ENCODE data around the gene NMNAT2.

Gene NMNAT2

GRCh38 chr1:183228347-183229220 is 189.6 kb downstream of the NMNAT2 start:
- TF ChIP-seq SIN3A (IDR thresholded peaks at IDR 0.05; ENCODE audit: borderline replicate concordance, insufficient read depth, low read length), result no peak
- TF ChIP-seq REST (IDR thresholded peaks at IDR 0.05; ENCODE audit: insufficient read depth in 1 of 2, low read depth in 2 of 2, low read length in 2 of 2), result no peak
- TF ChIP-seq FOXP2 (optimal IDR thresholded peaks at IDR 0.05; ENCODE audit: borderline replicate concordance, extremely low read depth, extremely low read length, insufficient read depth), result no peak
- no peak for TF ChIP-seq TAF1 (IDR thresholded peaks at IDR 0.05; ENCODE audit: borderline replicate concordance, insufficient read depth, low read length)
- no peak for TF ChIP-seq POLR2AphosphoS5 (IDR thresholded peaks at IDR 0.05; ENCODE audit: low read depth, low read length)

GRCh38 chr1:183227422-183228346 is 190.5 kb downstream of the NMNAT2 start:
- no peak for TF ChIP-seq REST (IDR thresholded peaks at IDR 0.05; ENCODE audit: insufficient read depth in 1 of 2, low read depth in 2 of 2, low read length in 2 of 2)
- no peak for TF ChIP-seq TAF1 (IDR thresholded peaks at IDR 0.05; ENCODE audit: borderline replicate concordance, insufficient read depth, low read length)
- no peak for TF ChIP-seq FOXP2 (optimal IDR thresholded peaks at IDR 0.05; ENCODE audit: borderline replicate concordance, extremely low read depth, extremely low read length, insufficient read depth)
- TF ChIP-seq SIN3A (IDR thresholded peaks at IDR 0.05; ENCODE audit: borderline replicate concordance, insufficient read depth, low read length), result no peak
- no peak for TF ChIP-seq POLR2AphosphoS5 (IDR thresholded peaks at IDR 0.05; ENCODE audit: low read depth, low read length)

DNA sequence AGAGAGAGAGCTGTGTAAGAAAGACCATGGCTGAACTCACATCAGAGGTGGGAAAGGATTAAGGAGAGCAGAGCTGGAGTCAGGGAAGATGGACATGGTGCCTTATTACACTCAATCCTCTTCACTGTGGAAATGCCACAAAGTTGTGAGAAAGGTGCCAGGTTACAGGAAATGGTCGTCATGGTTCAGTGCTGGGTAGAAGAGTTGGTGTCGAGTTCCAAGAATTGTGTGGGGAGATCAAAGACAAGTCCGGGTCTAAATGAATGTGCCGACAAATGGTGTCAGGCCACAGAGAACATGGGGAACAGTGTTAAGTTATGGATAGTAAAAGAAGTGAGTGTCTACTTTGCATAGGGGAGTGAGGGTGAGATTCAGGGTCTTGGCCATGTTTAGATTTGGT is 191.2 kb downstream of the NMNAT2 start:
- TF ChIP-seq SIN3A (IDR thresholded peaks at IDR 0.05; ENCODE audit: borderline replicate concordance, insufficient read depth, low read length), result no peak
- no peak for TF ChIP-seq POLR2AphosphoS5 (IDR thresholded peaks at IDR 0.05; ENCODE audit: low read depth, low read length)
- TF ChIP-seq TAF1 (IDR thresholded peaks at IDR 0.05; ENCODE audit: borderline replicate concordance, insufficient read depth, low read length), result no peak
- TF ChIP-seq FOXP2 (optimal IDR thresholded peaks at IDR 0.05; ENCODE audit: borderline replicate concordance, extremely low read depth, extremely low read length, insufficient read depth), result no peak
- no peak for TF ChIP-seq REST (IDR thresholded peaks at IDR 0.05; ENCODE audit: insufficient read depth in 1 of 2, low read depth in 2 of 2, low read length in 2 of 2)

DNA sequence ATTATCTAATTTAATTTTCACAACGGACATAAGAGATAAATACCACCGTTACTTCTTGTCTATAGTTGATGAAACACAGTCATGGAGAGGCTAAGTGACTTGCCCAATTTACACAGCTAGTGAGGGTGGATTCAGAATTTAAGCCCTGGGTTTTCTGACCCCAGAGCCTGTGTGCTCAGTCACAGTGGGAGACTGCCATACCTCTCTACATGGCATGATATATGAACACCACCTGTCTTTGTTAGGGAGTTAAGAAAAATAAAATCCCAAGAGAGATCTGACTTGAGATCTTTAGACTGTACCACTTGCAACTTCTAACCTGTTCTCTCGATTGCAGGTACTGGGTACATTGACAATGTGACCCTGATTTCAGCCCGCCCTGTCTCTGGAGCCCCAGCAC is 191.8 kb downstream of the NMNAT2 start:
- TF ChIP-seq FOXP2 (optimal IDR thresholded peaks at IDR 0.05; ENCODE audit: borderline replicate concordance, extremely low read depth, extremely low read length, insufficient read depth) (no peak), POLR2AphosphoS5 (IDR thresholded peaks at IDR 0.05; ENCODE audit: low read depth, low read length) (no peak), TAF1 (IDR thresholded peaks at IDR 0.05; ENCODE audit: borderline replicate concordance, insufficient read depth, low read length) (no peak), SIN3A (IDR thresholded peaks at IDR 0.05; ENCODE audit: borderline replicate concordance, insufficient read depth, low read length) (no peak), REST (IDR thresholded peaks at IDR 0.05; ENCODE audit: insufficient read depth in 1 of 2, low read depth in 2 of 2, low read length in 2 of 2) (no peak)

Data from PFSK-1 (cell line).